Stromal cell of bone marrow (primary cell): ENCODE results near the gene ELAPOR2.
"Not testable (repeated sequence)": the region's sequence is repeated elsewhere in the genome, so short reads cannot be mapped to it uniquely, and the experiment has no call there.

ENCODE experiments used
- DNase-seq: peaks from one replicate; pipeline ENCODE4 v3.0.0-alpha.2; 2012; ENCODE audit warnings: low read depth

Gene ELAPOR2

GRCh38 chr7:87041586-87041985 is 17.9 kb downstream of the ELAPOR2 start:
- not testable (repeated sequence) for DNase-seq

DNA sequence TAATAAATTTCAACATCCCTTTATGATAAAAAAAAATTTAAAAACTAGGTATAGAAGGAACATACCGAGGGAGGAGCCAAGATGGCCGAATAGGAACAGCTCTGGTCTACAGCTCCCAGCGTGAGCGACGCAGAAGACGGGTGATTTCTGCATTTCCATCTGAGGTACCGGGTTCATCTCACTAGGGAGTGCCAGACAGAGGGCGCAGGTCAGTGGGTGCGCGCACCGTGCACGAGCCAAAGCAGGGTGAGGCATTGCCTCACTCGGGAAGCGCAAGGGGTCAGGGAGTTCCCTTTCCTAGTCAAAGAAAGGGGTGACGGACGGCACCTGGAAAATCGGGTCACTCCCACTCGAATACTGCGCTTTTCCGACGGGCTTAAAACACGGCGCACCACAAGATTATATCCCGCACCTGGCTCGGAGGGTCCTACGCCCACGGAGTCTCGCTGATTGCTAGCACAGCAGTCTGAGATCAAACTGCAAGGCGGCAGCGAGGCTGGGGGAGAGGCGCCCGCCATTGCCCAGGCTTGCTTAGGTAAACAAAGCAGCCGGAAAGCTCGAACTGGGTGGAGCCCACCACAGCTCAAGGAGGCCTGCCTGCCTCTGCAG is 19.7 kb downstream of the ELAPOR2 start:
- DNase-seq, result not testable (repeated sequence)

GRCh38 chr7:87038993-87039690 is 20.3 kb downstream of the ELAPOR2 start:
- no peak for DNase-seq

- DNase-seq, result no peak
These were observed 22.5 kb downstream of the ELAPOR2 start for GRCh38 chr7:87036985-87037384.

GRCh38 chr7:87032604-87033339 is 26.7 kb downstream of the ELAPOR2 start:
- DNase-seq, result no peak

GRCh38 chr7:87029078-87029477 is 30.4 kb downstream of the ELAPOR2 start:
- DNase-seq, result no peak

DNA sequence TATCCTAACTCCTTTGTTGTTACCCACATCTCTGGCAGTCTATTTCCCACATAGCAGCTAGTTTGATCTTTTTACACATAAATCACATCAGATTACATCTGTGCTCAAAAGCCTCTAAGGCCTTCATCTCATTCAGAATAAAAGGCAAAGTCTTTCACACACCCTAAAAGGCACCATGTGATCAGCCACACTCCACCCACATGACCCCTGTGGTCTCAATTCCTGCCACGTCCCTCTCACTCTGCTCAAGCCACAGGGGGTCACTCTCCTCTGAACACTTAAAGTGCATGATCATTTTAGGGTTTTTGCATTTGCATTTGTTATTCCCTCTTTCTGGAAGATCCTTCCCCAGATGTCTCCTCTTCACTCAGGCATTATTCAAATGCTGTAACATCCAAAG is 30.8 kb downstream of the ELAPOR2 start:
- no peak for DNase-seq

- DNase-seq, result no peak
These were observed 31.6 kb downstream of the ELAPOR2 start for GRCh38 chr7:87027900-87028299.

DNA sequence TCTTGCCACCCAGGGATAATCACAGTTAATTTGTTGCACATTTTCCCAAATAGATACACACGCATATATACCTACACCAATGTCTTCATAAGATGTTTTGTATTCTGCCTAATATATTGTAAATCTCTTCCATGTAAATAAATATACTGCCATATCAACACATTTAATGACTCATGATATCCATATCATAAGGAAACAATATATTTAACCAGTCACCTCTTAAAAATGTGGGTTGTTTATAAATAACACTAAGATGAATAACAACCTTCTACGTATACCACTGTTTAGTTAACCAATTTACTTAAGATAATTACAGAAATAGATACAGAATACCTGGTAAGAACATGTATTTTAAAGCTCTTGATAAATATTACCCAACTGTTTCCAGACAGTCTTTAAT is 38.2 kb downstream of the ELAPOR2 start:
- DNase-seq, result no peak

DNA sequence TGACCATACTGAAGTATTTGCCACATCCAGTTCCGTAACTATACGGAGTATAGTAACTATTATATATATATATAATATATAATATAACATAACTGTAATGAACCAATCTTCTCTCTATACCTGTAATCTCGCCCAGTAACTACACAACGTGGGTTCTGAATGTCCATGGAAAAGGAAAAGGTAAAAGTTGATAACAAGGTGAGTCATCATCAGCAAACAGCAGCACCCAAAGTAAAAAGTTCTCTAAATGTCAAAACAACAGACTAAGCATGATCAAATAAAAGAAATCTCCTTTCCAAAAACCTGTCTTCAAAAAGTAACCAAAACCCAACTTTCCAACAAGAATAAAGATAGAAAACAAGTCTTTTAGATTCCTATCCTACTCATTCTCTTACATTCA is 42.8 kb downstream of the ELAPOR2 start:
- no peak for DNase-seq

GRCh38 chr7:87013840-87014190 is 45.6 kb downstream of the ELAPOR2 start:
- DNase-seq, result no peak

GRCh38 chr7:87013136-87013839 is 46.2 kb downstream of the ELAPOR2 start:
- no peak for DNase-seq
